GM21526 (cell line): ENCODE data around the gene HCFC1R1.

ENCODE experiments used
- ATAC-seq: cut with Tn5 transposase; IDR thresholded peaks from one replicate; pipeline ENCODE4 v1.9.1; 2021; ENCODE audit warnings: moderate library complexity; ENCODE audit not compliant: unreplicated experiment, low FRiP score

The HCFC1R1 gene

DNA sequence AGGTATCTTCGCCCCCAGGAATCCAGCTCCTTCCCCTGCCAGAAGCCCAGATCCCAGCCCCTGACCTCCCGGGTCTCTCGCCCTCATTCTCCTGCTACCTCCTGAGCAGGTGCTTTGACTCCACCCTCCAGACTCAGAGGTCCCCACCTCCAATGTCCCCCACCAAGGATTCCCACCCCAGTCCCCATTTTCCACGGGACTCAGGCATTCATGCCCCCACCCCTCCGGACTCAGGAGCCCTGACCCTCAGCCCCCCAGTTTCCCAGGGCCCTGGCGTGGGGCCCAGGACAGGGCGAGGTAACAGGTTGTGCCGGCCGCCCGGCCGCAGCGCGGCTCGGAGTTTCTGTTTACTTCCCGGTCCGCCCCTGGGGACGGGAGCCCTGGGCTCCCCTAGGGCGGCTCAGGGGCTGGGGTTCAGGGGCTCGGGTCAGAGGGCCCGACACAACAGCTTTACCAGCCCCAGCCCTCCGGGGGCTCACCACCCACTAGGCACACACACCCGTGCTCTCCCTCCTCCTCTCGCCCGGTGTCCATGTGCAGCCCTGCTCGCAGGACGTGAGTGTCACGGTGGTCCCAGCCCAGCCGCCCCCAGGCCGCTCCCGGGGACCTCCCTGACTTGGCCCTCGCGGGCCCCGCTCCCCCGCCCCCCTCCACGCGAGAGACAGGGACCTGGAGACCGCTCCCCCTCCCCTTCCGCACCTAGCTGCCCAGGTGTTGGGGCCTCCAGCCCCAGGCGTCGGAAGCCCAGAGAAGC lies 12.4 kb upstream of the HCFC1R1 start:
- ATAC-seq, result no peak

DNA sequence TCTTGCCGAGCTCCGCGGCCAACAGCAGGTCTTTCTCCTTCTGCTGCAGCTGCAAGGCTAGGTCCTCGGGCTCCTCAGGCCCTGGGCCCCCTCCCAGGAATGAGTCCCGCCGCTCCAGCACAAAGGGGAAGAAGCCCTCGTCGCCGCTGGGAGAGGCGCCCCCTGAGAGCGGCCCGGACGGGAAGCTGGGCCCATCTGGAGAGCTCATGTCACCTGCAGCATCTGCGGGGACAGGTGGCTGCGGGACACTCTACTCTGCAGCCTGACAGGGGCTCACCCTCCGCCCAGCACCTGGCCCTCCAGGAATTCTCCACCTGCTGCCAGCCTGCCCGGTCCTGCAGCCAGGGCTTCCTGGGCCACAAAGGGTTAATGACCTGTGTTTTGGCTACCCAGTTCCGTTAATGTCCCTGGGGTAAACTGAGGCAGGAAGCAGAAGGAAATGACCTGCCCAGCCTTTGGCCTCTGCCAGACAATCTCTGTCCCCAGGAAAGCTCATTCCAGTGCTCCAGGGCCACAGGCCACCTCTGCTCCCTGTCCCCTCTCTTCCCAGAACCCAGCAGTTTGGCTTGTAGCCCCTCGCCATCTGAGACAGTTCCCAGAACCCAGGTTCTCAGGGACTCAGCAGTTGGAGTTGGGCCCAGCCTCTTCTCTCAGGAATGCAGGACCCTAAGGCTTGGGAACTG lies 11.7 kb upstream of the HCFC1R1 start:
- no peak for ATAC-seq

DNA sequence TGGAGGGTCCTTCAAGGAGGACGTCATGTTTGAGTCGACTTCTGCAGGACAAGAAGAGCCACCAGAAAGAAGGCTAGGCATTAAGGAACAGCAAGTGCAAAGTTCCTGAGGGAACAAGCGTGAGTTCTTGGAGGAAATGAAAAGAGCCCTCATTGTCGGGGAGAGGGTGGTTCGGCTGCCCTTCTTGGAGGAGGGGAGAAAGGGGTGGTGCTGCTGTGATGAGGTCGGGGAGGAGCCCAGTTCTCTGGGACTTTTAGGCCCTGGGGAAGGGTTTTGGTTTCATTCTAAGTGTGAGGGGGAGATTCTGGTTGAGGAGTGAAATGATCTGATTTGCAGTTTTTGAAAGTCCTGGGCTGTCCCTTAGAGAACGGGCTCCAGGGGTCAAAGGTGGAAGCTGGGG lies 8.9 kb upstream of the HCFC1R1 start:
- no peak for ATAC-seq

DNA sequence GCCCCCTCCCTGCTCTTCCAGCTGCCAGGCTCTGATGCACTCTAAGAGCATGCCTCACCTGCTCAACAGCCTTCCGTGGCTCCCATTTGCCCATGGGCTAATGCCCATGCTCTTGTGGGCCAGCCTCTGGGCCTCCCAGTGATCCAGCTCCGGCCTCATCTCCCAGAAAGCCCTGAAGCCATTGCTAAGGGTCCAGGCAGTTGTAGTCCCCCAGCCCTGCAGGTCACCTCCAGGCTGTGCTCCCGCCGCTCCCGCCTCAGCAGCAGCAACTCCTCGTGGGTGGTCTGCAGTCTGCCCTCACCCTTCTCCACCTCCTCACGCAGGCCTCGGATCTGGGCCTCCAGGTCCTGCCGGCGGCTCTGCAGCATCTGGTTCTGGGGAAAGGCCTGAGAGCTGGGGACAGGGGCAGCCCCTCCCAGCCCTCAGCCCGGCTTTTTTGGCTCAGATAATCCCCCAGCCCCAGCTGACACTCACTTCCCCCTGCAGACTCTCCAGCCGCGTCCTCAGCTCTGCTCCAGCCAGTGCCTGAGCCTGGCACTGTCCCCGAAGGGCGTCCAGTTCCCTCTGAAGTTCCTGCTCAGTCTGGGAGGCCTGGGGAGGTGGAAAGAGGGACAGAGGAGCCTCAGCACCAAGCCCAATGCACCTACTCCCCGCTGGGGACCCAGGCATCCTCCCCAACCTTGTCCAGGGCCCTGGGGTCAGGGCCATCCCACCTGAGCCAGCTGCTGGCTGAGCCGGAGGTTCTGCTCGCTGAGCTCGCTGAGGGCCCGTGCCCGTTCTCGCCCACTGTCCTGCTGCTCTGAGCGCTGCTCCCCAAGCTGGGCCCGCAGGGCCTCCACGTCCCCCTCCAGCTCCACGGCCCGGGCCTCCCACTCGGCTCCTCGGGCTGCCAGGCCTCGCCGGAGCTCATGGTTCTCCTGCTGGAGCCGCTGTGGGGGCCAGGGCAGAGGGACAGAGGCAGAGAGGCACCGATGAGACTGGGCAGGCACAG lies 6.8 kb upstream of the HCFC1R1 start:
- ATAC-seq, result no peak

DNA sequence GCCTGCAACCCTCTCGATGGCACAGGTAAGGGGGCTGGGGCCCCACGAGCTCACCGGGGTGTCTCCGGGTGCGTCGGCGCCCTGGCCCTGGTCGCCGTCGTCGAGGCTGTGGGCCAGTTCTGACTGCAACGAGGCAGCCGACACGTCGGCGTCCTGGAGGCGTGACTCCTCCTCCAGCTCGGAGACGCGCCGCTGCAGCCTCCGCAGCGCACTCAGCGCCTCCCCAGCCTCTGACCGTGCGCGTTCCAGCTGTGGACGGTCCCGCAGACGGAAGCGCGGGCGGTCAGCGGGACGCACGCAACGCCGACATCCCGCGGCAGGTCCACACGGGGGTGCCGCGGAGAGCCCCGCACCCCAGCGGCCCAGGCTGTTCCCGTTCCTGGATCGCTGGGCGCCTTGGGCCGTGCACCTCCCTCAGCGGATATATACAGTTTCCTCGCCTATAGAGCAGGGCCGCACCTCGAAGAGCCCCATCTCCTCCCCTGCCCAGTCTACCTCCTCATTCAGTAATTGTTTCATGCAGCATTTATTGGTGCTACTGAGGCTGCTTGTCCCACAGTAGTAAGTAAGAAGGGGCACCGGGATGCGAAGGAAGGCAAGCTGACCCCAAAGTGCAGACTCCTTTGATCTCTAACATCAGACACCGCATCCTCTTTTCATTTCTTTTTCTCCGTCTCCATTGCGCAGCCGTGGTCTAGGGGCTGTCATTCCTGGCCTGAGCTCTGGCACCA lies 5.9 kb upstream of the HCFC1R1 start:
- ATAC-seq, result no peak

DNA sequence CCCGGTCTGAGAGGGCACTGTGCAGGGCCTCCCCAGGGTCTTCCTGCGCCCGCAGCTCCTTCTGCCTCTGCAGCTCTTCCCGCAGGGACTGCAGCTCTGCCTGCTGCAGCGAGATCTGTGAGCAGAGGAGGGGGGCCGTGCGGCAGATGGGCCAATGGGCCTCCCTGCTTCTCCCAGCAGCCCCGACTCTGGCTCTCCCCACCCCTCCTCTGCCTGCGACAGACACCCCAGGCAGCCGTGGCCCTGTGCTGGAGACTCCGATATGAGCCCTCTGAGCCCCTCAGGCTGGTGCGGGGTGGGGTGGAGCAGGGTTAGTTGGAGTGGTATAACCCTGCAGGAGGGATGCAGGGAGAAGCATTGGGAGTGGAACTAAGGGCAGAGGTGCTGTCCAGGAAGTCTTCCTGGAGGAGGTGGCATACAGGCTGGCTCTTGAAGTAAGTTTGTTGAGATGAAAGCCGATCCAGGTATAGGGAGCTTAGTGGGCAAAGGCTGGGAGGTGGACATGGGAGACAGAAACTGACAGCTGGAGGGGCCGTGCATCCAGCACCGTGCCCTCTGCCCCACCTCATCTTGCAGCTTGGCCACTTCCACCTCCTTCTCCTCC lies 5.1 kb upstream of the HCFC1R1 start:
- no peak for ATAC-seq

DNA sequence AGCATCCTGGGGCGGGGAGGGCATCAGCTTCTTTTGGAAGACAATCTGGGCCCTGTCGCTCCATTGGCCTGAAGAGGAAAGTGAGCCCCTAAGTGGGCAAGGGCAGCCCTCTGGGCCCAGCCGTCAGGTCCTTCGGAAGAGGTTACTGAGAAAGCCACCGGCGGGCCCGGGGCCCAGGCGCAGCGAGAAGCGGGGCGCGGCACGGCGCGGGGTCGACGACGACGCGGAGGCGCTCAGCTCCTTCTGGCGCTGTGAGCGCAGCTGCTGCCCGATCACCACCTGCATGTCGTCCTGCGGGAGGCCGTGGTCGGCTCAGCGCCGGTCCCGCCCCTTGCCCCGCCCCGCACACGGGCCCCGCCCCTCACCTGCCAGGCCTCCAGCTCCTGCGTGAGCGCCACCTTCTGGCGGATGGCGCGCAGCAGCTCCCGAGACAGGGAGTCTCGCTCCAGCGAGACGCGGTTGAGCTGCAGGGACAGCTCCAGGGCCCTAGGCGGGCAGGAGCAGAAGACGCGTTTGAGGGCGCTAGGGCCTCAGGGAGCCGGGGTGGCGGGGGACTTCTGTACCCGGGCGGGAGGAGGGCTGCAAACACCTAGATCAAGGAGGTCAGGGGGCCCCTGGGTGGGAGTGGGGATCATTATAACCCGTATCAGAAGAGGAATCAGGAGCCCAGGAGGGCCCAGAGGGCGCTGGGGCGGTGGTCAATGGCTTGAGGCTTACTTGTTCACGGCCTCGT lies 4.4 kb upstream of the HCFC1R1 start:
- ATAC-seq, result peak; percentile 33

DNA sequence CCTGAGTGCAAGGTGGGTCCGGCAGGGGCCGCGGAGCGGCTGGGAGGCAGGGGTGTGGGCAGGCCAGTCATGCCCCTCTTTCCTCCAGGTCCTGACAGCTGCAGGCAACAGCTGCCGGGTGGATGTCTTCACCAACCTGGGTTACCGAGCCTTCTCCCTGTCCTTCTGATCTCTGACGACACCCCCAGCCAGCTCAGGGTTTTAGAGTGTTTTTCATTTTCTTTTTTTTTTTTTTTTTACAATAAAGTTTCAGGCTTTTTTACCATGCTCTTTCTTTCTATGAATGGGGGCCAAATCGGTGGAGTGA lies 3.7 kb upstream of the HCFC1R1 start:
- no peak for ATAC-seq

DNA sequence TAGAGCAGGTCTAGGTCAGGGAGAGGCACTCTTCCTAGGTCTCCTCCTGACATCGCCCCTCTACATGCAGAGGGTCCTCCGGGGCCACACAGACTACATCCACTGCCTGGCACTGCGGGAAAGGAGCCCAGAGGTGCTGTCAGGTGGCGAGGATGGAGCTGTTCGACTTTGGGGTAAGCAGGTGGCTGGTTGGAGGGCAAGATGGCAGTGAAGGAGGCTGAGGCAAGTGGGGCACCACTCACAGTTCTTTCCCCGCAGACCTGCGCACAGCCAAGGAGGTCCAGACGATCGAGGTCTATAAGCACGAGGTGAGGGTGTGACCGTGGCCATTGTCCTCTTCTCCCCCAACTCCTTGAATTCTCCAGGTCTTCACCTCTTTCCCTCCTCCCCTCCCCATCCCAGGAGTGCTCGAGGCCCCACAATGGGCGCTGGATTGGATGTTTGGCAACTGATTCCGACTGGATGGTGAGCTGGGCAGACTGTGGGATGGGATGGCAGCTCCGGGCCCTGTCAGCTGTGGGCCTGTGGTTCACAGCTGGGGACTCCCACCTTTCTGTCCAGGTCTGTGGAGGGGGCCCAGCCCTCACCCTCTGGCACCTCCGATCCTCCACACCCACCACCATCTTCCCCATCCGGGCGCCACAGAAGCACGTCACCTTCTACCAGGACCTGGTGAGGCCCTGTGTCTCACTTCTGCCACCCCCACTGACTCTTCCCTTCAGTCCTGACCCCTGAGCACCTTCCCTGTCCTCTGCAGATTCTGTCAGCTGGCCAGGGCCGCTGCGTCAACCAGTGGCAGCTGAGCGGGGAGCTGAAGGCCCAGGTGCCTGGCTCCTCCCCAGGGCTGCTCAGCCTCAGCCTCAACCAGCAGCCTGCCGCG lies 3.1 kb upstream of the HCFC1R1 start:
- no peak for ATAC-seq

DNA sequence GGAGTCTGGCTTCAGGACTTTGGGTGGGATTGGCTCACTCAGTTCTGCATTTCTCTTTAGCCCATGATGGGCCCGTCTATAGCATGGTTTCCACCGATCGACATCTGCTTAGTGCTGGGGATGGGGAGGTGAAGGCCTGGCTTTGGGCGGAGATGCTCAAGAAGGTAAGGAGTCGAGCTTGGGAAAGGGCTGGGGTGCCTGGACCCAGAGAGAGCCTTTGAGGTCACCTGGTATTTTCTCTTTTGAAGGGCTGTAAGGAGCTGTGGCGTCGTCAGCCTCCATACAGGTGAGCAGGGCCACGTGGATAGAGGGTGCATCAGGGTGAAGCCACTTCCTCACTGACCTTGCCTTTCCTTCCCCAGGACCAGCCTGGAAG lies 2.2 kb upstream of the HCFC1R1 start:
- no peak for ATAC-seq

DNA sequence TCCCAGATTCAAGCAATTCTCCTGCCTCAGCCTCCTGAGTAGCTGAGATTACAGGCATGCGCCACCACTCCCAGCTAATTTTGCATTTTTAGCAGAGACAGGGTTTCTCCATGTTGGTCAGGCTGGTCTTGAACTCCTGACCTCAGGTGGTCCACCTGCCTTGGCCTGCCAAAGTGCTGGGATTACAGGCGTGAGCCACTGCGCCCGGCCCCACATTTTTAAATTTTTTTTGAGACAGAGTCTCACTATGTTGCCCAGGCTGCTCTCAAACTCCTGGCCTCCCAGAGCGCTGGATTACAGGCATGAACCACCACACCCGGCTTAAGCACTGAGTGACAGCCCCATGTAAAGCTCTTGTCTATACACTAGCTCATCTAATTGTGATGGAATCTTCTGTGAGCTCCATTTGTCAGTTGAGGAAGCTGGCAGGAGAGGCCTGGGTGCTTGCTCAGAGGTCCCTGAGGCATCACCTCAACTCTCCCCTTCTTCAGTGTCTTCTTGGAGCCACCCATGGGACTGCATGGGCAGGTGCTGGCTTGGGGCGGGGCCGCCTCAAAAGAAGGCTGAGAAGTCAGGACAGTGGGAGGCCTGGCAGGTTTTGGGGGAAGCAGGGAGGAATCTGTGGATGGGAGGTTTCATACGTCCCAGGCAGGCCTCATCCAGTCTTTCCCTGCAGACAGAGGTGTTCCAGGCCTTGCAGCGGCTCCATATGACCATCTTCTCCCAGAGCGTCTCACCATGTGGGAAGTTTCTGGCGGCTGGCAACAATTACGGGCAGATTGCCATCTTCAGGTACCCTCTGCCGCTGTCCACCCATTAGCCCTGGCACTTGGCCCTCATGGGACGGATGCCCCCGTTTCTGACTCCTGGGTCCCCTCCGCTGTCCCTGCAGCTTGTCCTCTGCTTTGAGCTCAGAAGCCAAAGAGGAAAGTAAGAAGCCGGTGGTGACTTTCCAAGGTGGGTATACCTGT lies 1.6 kb upstream of the HCFC1R1 start:
- no peak for ATAC-seq

DNA sequence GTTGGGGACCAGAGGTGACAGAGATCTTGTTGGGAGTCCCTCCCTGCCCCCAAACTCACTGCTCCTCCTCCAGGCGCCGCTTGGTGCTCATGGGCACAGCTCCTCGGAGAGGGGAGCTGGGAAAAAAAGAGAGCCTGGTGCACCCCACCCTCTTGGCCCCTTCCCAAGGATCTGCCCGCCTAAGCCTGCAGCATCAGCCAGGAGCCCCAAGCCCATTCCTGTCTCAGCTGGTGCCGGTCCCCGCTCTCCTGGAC lies 400 bp downstream of the HCFC1R1 start:
- no peak for ATAC-seq

DNA sequence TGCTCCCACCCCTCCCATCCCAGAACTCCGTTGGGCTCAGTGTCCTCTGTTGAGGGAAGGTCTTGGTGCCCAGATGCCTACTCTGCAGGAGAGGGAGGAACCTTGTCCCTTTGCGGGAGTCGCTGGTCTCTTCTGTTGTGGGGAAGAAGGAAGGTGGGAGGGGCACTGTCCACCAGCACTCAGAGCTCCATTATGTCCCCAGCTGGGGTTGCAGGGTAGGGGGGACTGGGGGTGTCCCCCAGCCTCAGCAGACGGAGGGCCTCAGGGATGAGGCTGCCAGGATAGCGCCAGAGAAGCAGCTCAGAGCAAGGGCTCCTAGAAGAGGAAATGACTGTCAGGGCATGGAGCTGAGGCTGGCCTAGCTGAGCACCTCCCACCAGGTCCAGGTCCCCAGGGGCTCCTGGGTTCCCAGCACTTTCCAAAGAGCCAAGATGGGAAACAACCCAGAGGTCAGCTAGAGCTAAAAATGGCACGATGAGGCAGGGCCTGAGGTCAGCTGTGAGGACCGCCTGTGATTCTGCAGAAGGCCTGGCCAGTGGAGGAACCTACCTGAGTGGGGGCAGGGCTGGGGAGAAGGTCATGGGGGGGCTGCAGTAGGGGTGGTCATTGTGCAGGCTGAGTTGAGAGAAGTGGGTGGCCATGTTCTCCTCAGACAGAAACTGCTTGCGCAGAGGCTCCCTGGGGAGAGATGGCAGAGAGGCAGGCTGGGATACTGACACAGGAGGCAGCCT lies 893 bp downstream of the HCFC1R1 start:
- no peak for ATAC-seq

DNA sequence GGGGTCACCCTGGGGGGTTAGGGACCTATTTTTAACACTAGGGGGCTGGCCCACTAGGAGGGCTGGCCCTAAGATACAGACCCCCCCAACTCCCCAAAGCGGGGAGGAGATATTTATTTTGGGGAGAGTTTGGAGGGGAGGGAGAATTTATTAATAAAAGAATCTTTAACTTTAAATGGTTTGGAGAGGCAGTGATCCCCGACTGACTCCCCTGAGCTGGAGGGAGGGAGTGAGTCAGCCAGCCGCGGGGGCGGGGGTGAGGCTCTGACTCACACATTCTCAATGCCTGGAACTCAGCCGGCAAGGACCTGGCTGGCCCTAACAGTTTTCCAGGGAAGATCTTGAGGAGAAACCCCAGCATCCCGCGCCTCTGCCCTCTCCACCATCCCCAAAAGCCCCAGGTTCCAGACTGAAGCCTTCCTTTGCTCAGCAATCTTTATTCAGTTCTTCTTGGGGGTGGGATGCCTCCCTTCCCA lies 1.5 kb downstream of the HCFC1R1 start:
- no peak for ATAC-seq

DNA sequence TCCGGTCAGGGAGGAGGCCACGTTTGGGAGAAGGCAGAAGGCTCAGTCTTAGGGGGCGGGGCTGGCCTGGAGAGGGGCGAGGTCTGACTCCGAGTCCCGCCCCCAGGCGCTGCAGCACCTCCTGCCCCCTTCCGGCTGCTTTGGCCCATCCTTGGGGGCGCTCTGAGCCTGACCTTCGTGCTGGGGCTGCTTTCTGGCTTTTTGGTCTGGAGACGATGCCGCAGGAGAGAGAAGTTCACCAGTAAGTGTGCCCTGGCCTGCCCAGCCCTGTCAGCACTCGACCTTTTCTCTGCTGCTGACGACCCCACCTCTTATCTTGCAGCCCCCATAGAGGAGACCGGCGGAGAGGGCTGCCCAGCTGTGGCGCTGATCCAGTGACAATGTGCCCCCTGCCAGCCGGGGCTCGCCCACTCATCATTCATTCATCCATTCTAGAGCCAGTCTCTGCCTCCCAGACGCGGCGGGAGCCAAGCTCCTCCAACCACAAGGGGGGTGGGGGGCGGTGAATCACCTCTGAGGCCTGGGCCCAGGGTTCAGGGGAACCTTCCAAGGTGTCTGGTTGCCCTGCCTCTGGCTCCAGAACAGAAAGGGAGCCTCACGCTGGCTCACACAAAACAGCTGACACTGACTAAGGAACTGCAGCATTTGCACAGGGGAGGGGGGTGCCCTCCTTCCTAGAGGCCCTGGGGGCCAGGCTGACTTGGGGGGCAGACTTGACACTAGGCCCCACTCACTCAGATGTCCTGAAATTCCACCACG lies 2.1 kb downstream of the HCFC1R1 start:
- no peak for ATAC-seq
